HepG2 (cell line): Measurements from ENCODE around the gene CPNE2. TPM values are rescaled to one million over a fixed set of nuclear protein-coding genes. Genes with fewer than 3 reads are reported as not detected.

Experiments
- ATAC-seq: fragments of 200-7000 bp; cut with Tn5 transposase; 3 replicates; pipeline ENCODE4 v1.9.1; 2020; ENCODE audit warnings: mild to moderate bottlenecking, moderate library complexity
- BruUV-seq: library from RNA; stranded (reverse); fragments of 400-500 nt; replicated peaks from 2 replicates; lab custom pipeline; 2021; lab: Mats Ljungman, UMichigan
- CTCF ChIA-PET: fragments of 300-600 bp; formaldehyde crosslinking; extraction: SDS; loops from one replicate; lab custom pipeline; 2021; ENCODE audit warnings: low total read pairs, inconsistent platforms, low intra/inter-chr PET ratio; lab: Yijun Ruan, JAX
- POLR2A ChIA-PET: fragments of 350-600 bp; sonication (Branson Sonifier 250); formaldehyde crosslinking; loops from one replicate; lab custom pipeline; 2020; ENCODE audit warnings: antibody characterized with exemption, inconsistent platforms; lab: Yijun Ruan, JAX
- DNase-seq: peaks from one replicate; pipeline ENCODE4 v3.0.0-alpha.2; 2015; ENCODE audit warnings: low spot score
- FAIRE-seq: peaks from 3 replicates; lab custom pipeline; 2011; peaks lifted over from hg19 to GRCh38; lab: Jason Lieb, UNC
- H2AFZ ChIP-seq: one replicate; pipeline ENCODE4 v1.6.1; 2011; ENCODE audit warnings: low read length, inconsistent platforms
- H3K27ac ChIP-seq: fragments of 300-600 bp; 3 replicates; pipeline ENCODE4 v1.8.0; 2011; ENCODE audit warnings: mixed run types, mild to moderate bottlenecking, mixed read lengths, low read length, inconsistent platforms; ENCODE audit not compliant: insufficient read depth; ENCODE audit errors: extremely low read length
- H3K27me3 ChIP-seq, 2 experiments: fragments of 200-600 bp in 1 of 2; 2 replicates in 1 of 2; 3 replicates in 1 of 2; pipeline versions ENCODE4 v1.6.0 to v1.8.0; 2011; ENCODE audit warnings: low read length in 2 of 2, mild to moderate bottlenecking in 2 of 2, moderate library complexity in 2 of 2, inconsistent platforms in 1 of 2; ENCODE audit not compliant: insufficient read depth in 2 of 2, control insufficient read depth in 1 of 2
- H3K36me3 ChIP-seq, 2 experiments: fragments of 200-600 bp in 1 of 2; replicated peaks in 1 of 2; 2 replicates in 1 of 2; 3 replicates in 1 of 2; pipeline versions ENCODE4 v1.5.1 to v1.8.0; 2011; ENCODE audit warnings: low read length in 2 of 2, inconsistent platforms in 1 of 2; ENCODE audit not compliant: insufficient read depth in 2 of 2, control insufficient read depth in 1 of 2
- H3K4me1 ChIP-seq: 2 replicates; pipeline ENCODE4 v1.5.1; 2012; ENCODE audit warnings: low read length, inconsistent platforms; ENCODE audit not compliant: insufficient read depth
- H3K4me2 ChIP-seq: 2 replicates; pipeline ENCODE4 v1.6.0; 2011; ENCODE audit warnings: low read depth, low read length, inconsistent platforms
- H3K4me3 ChIP-seq, 3 experiments: fragments of 200-600 bp in 1 of 3; sonication (generic), shearing (Covaris generic) in 1 of 3; replicated peaks in 1 of 3; 2 replicates each; pipeline ENCODE4 v1.5.1; 2011 to 2016; ENCODE audit warnings: low read length in 3 of 3, inconsistent platforms in 2 of 3, low read depth in 2 of 3, mild to moderate bottlenecking in 2 of 3, control low read depth in 1 of 3, mixed read lengths in 1 of 3; ENCODE audit not compliant: insufficient read depth in 1 of 3
- H3K79me2 ChIP-seq: one replicate; pipeline ENCODE4 v1.6.1; 2011; ENCODE audit warnings: low read length, inconsistent platforms; ENCODE audit not compliant: insufficient read depth
- H3K9ac ChIP-seq: 2 replicates; pipeline ENCODE4 v1.6.0; 2011; ENCODE audit warnings: mild to moderate bottlenecking, low read depth, low read length, inconsistent platforms; ENCODE audit not compliant: insufficient read depth
- H3K9me3 ChIP-seq: 2 replicates; pipeline ENCODE4 v1.5.1; 2012; ENCODE audit warnings: mild to moderate bottlenecking, low read length
- H4K20me1 ChIP-seq: 2 replicates; pipeline ENCODE4 v1.6.0; 2011; ENCODE audit warnings: inconsistent platforms, mild to moderate bottlenecking, low read length, moderate library complexity; ENCODE audit not compliant: insufficient read depth
- AKAP8 ChIP-seq: sonication (generic); formaldehyde crosslinking; IDR thresholded peaks from 2 replicates; pipeline ENCODE4 v1.5.1; 2020; ENCODE audit warnings: mild to moderate bottlenecking, missing genetic modification reagents
- CERS6 ChIP-seq: sonication (generic); formaldehyde crosslinking; IDR thresholded peaks from 2 replicates; pipeline ENCODE4 v1.5.0; 2020; ENCODE audit warnings: missing genetic modification reagents
- HIC2 ChIP-seq: sonication (generic); formaldehyde crosslinking; IDR thresholded peaks from 2 replicates; pipeline ENCODE4 v1.9.0; 2022; ENCODE audit warnings: low read depth, missing genetic modification reagents
- PLRG1 ChIP-seq: fragments of 450-650 bp; conservative IDR thresholded peaks from 2 replicates; pipeline ENCODE4 v1.6.1; 2016
- POLR2AphosphoS2 ChIP-seq: IDR thresholded peaks from 2 replicates; pipeline ENCODE4 v1.6.1; 2011; ENCODE audit warnings: low read depth, low read length, improper control_type of control experiment
- SP2 ChIP-seq: sonication (generic); formaldehyde crosslinking; IDR thresholded peaks from 2 replicates; pipeline ENCODE4 v1.5.1; 2020; ENCODE audit warnings: mild to moderate bottlenecking, missing genetic modification reagents
- THAP8 ChIP-seq: sonication (generic); formaldehyde crosslinking; IDR thresholded peaks from 2 replicates; pipeline ENCODE4 v1.5.1; 2020; ENCODE audit warnings: missing genetic modification reagents, mild to moderate bottlenecking, borderline replicate concordance
- THAP9 ChIP-seq: sonication (generic); formaldehyde crosslinking; IDR thresholded peaks from 2 replicates; pipeline ENCODE4; 2020; ENCODE audit warnings: missing genetic modification reagents, mild to moderate bottlenecking, borderline replicate concordance
- ZBTB3 ChIP-seq: sonication (generic); formaldehyde crosslinking; IDR thresholded peaks from 2 replicates; pipeline ENCODE4 v1.4.0; 2020; ENCODE audit warnings: low read depth, mild to moderate bottlenecking, moderate library complexity, missing genetic modification reagents, borderline replicate concordance
- ZNF501 ChIP-seq: sonication (generic); formaldehyde crosslinking; IDR thresholded peaks from 2 replicates; pipeline ENCODE4 v1.5.1; 2020; ENCODE audit warnings: mild to moderate bottlenecking, moderate library complexity, missing genetic modification reagents
- ZNF512 ChIP-seq: sonication (generic); formaldehyde crosslinking; IDR thresholded peaks from 2 replicates; pipeline ENCODE4 v1.4.0; 2020; ENCODE audit warnings: mild to moderate bottlenecking, missing genetic modification reagents
- ZNF691 ChIP-seq: sonication (generic); formaldehyde crosslinking; IDR thresholded peaks from 2 replicates; pipeline ENCODE4 v1.4.0; 2020; ENCODE audit warnings: missing genetic modification reagents, low read depth, mild to moderate bottlenecking, borderline replicate concordance
- ZSCAN5A ChIP-seq: sonication (generic); formaldehyde crosslinking; IDR thresholded peaks from 2 replicates; pipeline ENCODE4 v1.8.0; 2022; ENCODE audit warnings: mild to moderate bottlenecking, missing genetic modification reagents, borderline replicate concordance
- WGBS: methylation state at CpG from one replicate; pipeline ENCODE4 v1.1.6; 2017; ENCODE audit warnings: low lambda C conversion rate; 5-methylcytosine and 5-hydroxymethylcytosine counted together
- in situ Hi-C: cut with HindIII; loops from 2 replicates; pipeline ENCODE4 v1.10.0; 2017; ENCODE audit warnings: low pct_unique_long_range_greater_than_20kb; ENCODE audit not compliant: extremely low pct_ligation_motif_present
- intact Hi-C: fragments of 100-400 bp; cut with micrococcal nuclease; formaldehyde crosslinking; loops from one replicate; pipeline ENCODE4 v1.10.0; 2022; ENCODE audit not compliant: unreplicated experiment
- polyA plus RNA-seq, 8 experiments: library from polyadenylated mRNA; depleted of rRNA in 3 of 8; stranded (reverse) in 7 of 8; unstranded in 1 of 8; fragments of >200 nt; fragmentation: Illumina TruSeq in 4 of 8; extraction: Trizol in 4 of 8; gene quantifications; 2 replicates each; pipeline versions ENCODE4 v1.2.1 to v1.2.3, GENCODE V29; 2011 to 2016; ENCODE audit warnings: low read depth in 4 of 8, missing spikeins in 1 of 8, mixed read lengths in 1 of 8; ENCODE audit not compliant: insufficient read depth in 1 of 8
- total RNA-seq, 5 experiments: library from RNA; depleted of rRNA; stranded (reverse); fragments of >200 nt; fragmentation: Illumina TruSeq; extraction: Trizol; gene quantifications; 2 replicates each; pipeline ENCODE4 v1.2.3, GENCODE V29; 2016; ENCODE audit warnings: low read depth in 1 of 5

The CPNE2 gene
- total and polyA plus RNA-seq, 2 of the 13 experiments (the other 11 are each of a cell fraction or from before 2014, with no cell fraction given) = 10.6 to 23.3 TPM

GRCh38 chr16:57178793-57179212 is 86.4 kb downstream of the CPNE2 start:
- H3K4me1 ChIP-seq = peaks cover 26% of the 10 kb centered on the region
- POLR2A ChIA-PET = interaction anchor here (1.2 kb wide), 1 partner anchor 8 kb away, joined by 3 read pairs; no protein-coding TSS in a partner anchor
- TSS peak; percentile 2 for BruUV-seq
- H3K9me3 ChIP-seq = no peaks in the 10 kb centered on the region
- no peak overlapping the region for H3K4me2 ChIP-seq
- ATAC-seq (peak; percentile 78), DNase-seq (peak; percentile 53), FAIRE-seq (no peak)
- H4K20me1 ChIP-seq = no peaks in the 10 kb centered on the region
- no peaks in the 10 kb centered on the region; a peak in 1 of 5 replicates for H3K36me3 ChIP-seq
- no peaks in the 10 kb centered on the region for H3K27me3 ChIP-seq
- no peak overlapping the region for H3K27ac ChIP-seq
- no peak overlapping the region for H2AFZ ChIP-seq
- peaks cover 21% of the 10 kb centered on the region for H3K79me2 ChIP-seq
- H3K9ac ChIP-seq = no peak overlapping the region
- intact Hi-C loops (no loop called here), in situ Hi-C loops (no loop called here)
- CTCF ChIA-PET = no interaction called here
- 42% methylated on average over 4 of the region's 4 CpGs for WGBS
- H3K4me3 ChIP-seq = no peak overlapping the region
- no peak for TF ChIP-seq ZNF691
- TF ChIP-seq ZBTB3 = no peak
- TF ChIP-seq ZNF512 = no peak
- no peak for TF ChIP-seq HIC2 (CRISPR knock-in tag)
- no peak for TF ChIP-seq PLRG1
- TF ChIP-seq POLR2AphosphoS2 = no peak
- no peak for TF ChIP-seq AKAP8
- no peak for TF ChIP-seq CERS6
- no peak for TF ChIP-seq THAP8
- TF ChIP-seq THAP9 (CRISPR knock-in tag) = no peak
- no peak for TF ChIP-seq SP2
- TF ChIP-seq ZSCAN5A = no peak
- TF ChIP-seq ZNF501 (CRISPR knock-in tag) = no peak
